ENCODE data around the gene ADAMTS12. TPM values are rescaled to one million over a fixed set of nuclear protein-coding genes. Genes with fewer than 3 reads are reported as not detected.

Gene ADAMTS12
- total RNA-seq, 1 experiment from 2014 or later: 6.2 TPM

DNA sequence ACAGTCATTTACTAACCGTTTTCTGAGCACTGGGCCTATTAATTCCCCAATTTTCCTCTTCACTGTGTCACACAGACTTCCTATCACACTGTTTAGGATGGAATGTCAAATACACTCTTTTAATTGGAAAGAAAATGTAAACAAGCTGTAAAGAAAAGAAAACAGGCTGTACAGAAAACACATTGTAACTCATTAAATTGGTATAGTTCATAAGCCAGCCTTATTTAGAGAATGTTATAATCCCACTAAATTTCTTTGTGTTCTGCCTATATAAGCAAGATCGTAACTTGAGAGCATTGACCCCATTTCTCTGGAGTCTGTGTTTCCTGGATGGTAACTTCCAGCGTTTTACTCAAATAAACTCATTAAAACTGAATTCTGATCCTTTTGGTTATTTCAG lies 404.6 kb downstream of the ADAMTS12 start:
- Histone ChIP-seq H3K79me1 (ENCODE audit: insufficient read depth, low read depth, low read length, poor library complexity, severe bottlenecking) (no peaks in the 10 kb centered on the region), H3K9ac (ENCODE audit: extremely low read depth, insufficient read length, low read length) (no peak overlapping the region), H2BK15ac (ENCODE audit: low read depth, low read length) (no peak overlapping the region), H3K14ac (ENCODE audit: insufficient read depth, low read length) (no peak overlapping the region), H3K4me2 (ENCODE audit: insufficient read depth, insufficient read length, low read length) (no peak overlapping the region), H3K4ac (ENCODE audit: low read depth, low read length) (no peak overlapping the region), H3K79me2 (ENCODE audit: insufficient read depth, low read length) (no peaks in the 10 kb centered on the region), H3K27ac (ENCODE audit: insufficient read length, low read depth, low read length) (no peak overlapping the region), H3K18ac (ENCODE audit: insufficient read length, low read depth, low read length) (no peak overlapping the region), H4K91ac (ENCODE audit: insufficient read length, low read depth, low read length) (no peak overlapping the region), H2BK20ac (ENCODE audit: low read depth, low read length, poor library complexity, severe bottlenecking) (no peak overlapping the region), H3K23me2 (ENCODE audit: insufficient read length, low read depth, low read length, poor library complexity, severe bottlenecking) (no peaks in the 10 kb centered on the region), H2BK120ac (ENCODE audit: low read depth, low read length, poor library complexity, severe bottlenecking) (no peak overlapping the region), H2AK5ac (ENCODE audit: insufficient read length, low read length) (no peak overlapping the region), H4K5ac (ENCODE audit: insufficient read length, low read depth, low read length) (no peak overlapping the region), H3T11ph (ENCODE audit: low read length) (no peak overlapping the region), H4K8ac (replicated peaks; ENCODE audit: insufficient read length, low read depth, low read length) (no peak overlapping the region), H3K23ac (ENCODE audit: insufficient read length, low read depth, low read length) (no peak overlapping the region), H2AFZ (ENCODE audit: low read length) (no peak overlapping the region), H4K20me1 (ENCODE audit: control insufficient read depth, insufficient read depth, insufficient read length) (no peaks in the 10 kb centered on the region), H3K4me1 (ENCODE audit: insufficient read depth, low read length) (no peaks in the 10 kb centered on the region), H3K9me3 (ENCODE audit: control insufficient read depth, low read depth, low read length) (no peaks in the 10 kb centered on the region), H2BK12ac (ENCODE audit: insufficient read length, low read depth, low read length) (no peak overlapping the region), H3K27me3 (ENCODE audit: insufficient read depth, low read length) (no peaks in the 10 kb centered on the region), H3K56ac (ENCODE audit: insufficient read length, low read depth, low read length) (no peak overlapping the region), H2BK5ac (ENCODE audit: insufficient read length, low read length) (no peak overlapping the region)
- WGBS (ENCODE audit: extremely low coverage, insufficient read length, low lambda C conversion rate): no CpG with 5 or more reads among the region's 3 CpGs
- H3K27me3 Mint-ChIP-seq (ENCODE audit: low read depth): no peaks in the 10 kb centered on the region
- H3K4me3 Mint-ChIP-seq: no peak overlapping the region
- TF ChIP-seq, protein P1, sequence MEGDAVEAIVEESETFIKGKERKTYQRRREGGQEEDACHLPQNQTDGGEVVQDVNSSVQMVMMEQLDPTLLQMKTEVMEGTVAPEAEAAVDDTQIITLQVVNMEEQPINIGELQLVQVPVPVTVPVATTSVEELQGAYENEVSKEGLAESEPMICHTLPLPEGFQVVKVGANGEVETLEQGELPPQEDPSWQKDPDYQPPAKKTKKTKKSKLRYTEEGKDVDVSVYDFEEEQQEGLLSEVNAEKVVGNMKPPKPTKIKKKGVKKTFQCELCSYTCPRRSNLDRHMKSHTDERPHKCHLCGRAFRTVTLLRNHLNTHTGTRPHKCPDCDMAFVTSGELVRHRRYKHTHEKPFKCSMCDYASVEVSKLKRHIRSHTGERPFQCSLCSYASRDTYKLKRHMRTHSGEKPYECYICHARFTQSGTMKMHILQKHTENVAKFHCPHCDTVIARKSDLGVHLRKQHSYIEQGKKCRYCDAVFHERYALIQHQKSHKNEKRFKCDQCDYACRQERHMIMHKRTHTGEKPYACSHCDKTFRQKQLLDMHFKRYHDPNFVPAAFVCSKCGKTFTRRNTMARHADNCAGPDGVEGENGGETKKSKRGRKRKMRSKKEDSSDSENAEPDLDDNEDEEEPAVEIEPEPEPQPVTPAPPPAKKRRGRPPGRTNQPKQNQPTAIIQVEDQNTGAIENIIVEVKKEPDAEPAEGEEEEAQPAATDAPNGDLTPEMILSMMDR (conservative IDR thresholded peaks at IDR 0.05): no peak
- peaks cover 2 to 5% of the 10 kb centered on the region in 2 experiments; a peak in 4 of 5 replicates for H3K9me3 Mint-ChIP-seq
- 0 out of 7 replicates have a peak overlapping the region, but pooled peaks of 1 of the 3 experiments have one; percentile 11 for H3K27ac Mint-ChIP-seq
- peaks cover 11 to 22% (median 14%) of the 10 kb centered on the region in 3 experiments for H3K36me3 Mint-ChIP-seq (ENCODE audit: insufficient read depth in 1 of 3, low read depth in 3 of 3)
- H3K4me1 Mint-ChIP-seq: peaks cover 47 to 63% of the 10 kb centered on the region in 2 experiments
- no peak for DNase-seq

All from H9 (cell line).